GM11168 (cell line): ENCODE results near the gene PPP1R12B.
"Not testable (repeated sequence)": the region's sequence is repeated elsewhere in the genome, so short reads cannot be mapped to it uniquely, and the experiment has no call there.

ENCODE experiments used
- in situ Hi-C: fragments of 300-500 bp; cut with MboI; formaldehyde crosslinking; loops from one replicate; pipeline ENCODE4 v1.12.0; 2022; ENCODE audit warnings: low sequenced_read_pairs; ENCODE audit not compliant: unreplicated experiment

The PPP1R12B gene

GRCh38 chr1:202333861-202334260 lies 14.6 kb upstream of the PPP1R12B start:
- in situ Hi-C loops, result no loop called here

- in situ Hi-C loops, result no loop called here
Observed at GRCh38 chr1:202343652-202344349, 4.7 kb upstream of the PPP1R12B start.

DNA sequence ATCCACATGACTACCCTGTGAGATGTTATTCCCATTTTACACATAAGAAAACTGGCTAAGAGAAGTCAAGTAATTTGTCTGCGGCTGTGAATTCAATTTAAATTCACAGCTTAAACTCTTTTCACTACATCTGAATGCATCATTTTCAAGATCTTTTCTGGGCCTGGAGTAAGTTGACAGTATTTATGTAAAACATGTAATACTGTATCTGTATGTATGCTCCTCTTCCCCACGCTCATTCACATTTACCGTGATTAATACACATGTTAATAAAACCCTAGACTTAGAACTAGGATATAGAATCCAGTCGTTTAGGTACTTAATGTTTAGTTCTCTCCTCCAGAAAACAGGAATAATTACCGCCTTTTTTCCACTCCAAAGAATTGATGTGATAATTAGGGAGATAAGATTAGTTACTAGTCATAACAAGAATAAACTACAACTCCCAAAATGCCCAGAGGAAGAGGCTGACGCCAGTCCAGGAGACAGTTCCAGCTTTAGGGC lies 442 bp upstream of the PPP1R12B start:
- in situ Hi-C loops, result no loop called here

- in situ Hi-C loops, result no loop called here
Observed at GRCh38 chr1:202349206-202349928, 868 bp downstream of the PPP1R12B start.

- in situ Hi-C loops, result no loop called here
Observed at GRCh38 chr1:202351725-202352124, 3.2 kb downstream of the PPP1R12B start.

DNA sequence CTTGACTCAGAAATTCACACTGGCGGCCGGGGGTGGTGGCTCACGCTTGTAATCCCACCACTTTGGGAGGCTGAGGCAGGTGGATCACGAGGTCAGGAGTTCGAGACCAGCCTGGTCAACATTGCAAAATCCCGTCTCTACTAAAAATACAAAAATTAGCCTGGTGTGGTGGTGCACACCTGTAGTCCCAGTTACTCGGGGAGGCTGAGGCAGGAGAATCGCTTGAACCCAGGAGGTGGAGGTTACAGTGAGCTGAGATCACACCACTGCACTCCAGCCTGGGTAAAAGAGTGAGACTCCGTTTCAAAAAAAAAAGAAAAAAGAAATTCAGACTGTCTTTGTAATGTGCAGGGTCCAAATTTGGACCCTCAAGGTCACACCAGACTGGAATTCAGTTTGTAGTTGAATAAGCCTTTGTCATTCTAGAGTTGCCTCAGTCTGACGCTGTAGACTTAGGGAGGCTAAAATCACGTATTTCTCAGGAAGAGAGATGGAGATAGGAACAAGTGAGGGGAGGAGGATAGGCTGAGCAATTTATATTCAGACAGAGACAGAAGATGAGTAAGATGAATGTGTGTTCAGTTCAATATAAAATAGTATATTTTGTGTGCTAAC lies 4.2 kb downstream of the PPP1R12B start:
- in situ Hi-C loops, result not testable (repeated sequence)

DNA sequence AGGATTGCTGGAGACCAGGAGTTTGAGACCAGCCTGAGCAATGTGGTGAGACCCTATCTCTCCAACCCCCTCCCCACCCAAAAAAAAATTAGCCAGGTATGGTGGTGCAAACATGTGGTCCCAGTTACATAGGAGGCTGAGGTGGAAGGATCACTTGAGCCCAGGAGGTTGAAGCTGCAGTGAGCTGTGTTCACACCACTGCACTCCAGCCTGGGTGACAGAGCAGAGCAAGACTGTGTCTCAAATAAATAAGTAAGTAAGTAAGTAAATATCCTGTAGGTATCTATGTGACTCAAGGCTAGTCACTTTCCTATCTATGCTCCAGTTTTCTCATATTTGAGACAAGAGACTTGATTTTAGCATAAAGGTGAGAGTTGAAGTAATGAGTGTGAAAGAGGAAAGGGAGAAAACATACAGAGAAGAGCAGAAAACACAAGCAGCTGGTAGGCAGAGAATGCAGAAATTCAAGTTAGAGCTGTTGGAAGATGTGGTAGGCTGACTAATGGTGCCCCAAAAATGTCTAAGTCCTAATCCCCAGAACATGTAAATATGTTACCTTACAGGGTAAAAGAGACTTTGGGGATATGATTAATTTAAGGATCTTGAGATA lies 7.5 kb downstream of the PPP1R12B start:
- in situ Hi-C loops, result no loop called here

GRCh38 chr1:202357506-202357905 lies 9.0 kb downstream of the PPP1R12B start:
- in situ Hi-C loops, result no loop called here

GRCh38 chr1:202361224-202361623 lies 12.7 kb downstream of the PPP1R12B start:
- in situ Hi-C loops, result no loop called here

DNA sequence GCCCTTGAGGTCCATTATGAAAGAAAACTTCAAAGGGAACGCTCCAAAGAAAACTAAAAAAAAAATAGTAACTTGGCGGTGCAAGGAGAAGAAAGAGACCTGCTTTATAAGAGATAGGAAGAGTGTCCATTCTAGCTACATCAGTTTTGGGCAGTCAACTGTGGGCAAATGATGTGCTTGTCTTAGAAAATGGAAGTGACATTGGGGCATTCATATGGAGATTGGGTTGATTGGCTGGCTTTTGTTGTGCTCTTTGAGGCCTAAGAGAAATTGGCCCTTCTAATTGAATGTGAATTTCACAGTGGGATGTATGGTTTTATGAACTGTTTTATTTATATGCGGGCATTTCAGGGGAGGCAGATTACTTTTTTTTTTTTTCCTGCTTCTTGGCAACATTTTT lies 13.2 kb downstream of the PPP1R12B start:
- in situ Hi-C loops, result no loop called here

- in situ Hi-C loops, result no loop called here
Observed at GRCh38 chr1:202362212-202362611, 13.7 kb downstream of the PPP1R12B start.

DNA sequence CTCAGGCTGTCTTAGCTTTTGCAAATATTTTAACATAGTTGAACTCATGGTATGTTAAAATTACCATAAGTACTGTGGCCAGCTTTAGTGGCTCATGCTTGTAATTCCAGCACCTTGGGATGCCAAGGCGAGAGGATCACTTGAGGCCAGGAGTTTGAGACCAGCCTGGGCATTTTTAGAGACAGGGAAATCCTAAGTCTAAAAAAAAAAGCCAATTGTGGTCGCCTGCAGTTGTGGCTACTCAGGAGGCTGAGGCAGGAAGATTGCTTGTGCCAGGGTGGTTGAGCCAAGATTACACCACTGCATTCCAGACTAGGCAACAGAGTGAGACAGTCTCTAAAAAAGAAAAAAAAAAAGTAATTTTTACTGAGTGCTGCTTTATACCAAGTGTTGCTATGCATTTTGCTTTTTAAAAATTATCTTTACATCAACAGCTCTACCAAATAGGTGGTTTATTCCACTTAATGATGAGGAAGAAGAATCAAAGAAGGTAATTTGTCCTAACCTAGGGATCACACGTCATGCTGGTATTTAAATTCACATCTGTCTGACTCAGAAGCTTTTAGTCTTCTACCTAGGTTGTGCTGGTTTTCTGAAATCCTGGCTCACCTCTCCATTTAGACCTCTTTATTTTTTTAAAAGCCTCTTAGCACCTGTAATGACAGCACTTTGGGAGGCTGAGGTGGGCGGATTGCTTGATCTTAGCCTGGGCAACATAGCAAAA lies 16.8 kb downstream of the PPP1R12B start:
- in situ Hi-C loops, result no loop called here

- in situ Hi-C loops, result no loop called here
Observed at GRCh38 chr1:202367271-202367670, 18.8 kb downstream of the PPP1R12B start.

DNA sequence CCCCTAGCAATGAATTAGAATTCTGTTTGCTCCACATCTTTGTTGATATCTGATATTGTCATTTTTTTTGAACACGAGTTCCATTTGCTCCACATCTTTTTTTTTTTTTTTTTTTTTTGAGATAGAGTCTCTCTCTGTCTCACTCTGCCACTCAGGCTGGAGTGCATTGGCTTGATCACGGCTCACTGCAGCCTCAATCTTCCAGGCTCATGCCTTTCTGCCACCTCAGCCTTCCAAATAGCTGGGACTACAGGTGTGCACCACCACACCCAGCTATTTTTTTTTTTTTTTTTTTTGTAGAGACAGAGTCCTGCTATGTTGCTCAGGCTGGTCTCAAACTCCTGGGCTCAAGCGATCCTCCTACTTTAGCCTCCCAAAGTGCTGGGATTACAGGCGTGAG lies 22.4 kb downstream of the PPP1R12B start:
- in situ Hi-C loops, result not testable (repeated sequence)

- in situ Hi-C loops, result no loop called here
Observed at GRCh38 chr1:202374099-202374498, 25.6 kb downstream of the PPP1R12B start.

- in situ Hi-C loops, result not testable (repeated sequence)
Observed at GRCh38 chr1:202375175-202375574, 26.7 kb downstream of the PPP1R12B start.

GRCh38 chr1:202376247-202376646 lies 27.7 kb downstream of the PPP1R12B start:
- in situ Hi-C loops, result no loop called here

GRCh38 chr1:202379884-202380529 lies 31.5 kb downstream of the PPP1R12B start:
- in situ Hi-C loops, result not testable (repeated sequence)

DNA sequence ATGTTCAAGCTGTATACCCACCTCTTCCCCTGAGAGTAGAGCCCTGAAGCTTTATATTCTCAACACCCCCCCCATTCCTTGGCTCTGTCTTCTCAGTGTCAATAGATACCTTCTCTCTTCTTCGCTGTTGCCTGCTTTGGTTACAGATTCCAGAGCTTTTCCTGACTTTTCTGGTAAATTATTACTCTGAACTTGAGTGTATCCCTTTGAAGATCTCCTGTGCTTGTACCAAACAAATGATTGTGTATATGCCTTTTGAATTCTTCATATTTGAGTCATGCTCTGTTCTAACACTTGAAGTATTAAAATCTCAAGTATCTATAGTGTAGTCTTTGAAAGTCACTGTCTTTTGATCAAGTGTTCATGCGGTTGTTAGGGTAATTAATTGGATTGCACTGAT lies 32.0 kb downstream of the PPP1R12B start:
- in situ Hi-C loops, result not testable (repeated sequence)

GRCh38 chr1:202381867-202382266 lies 33.4 kb downstream of the PPP1R12B start:
- in situ Hi-C loops, result not testable (repeated sequence)
